C4-2B (cell line): ENCODE data around the gene MTHFS.

Experiments
- CTCF ChIP-seq: fragments of 450-650 bp; conservative IDR thresholded peaks from 2 replicates; pipeline ENCODE4 v1.5.1; 2017; ENCODE audit warnings: mild to moderate bottlenecking
- ZFX ChIP-seq: fragments of 450-650 bp; IDR thresholded peaks from 2 replicates; pipeline ENCODE4 v1.6.1; 2017

- TF ChIP-seq CTCF (no peak), ZFX (no peak)
These were observed 46.1 kb upstream of the MTHFS start for GRCh38 chr15:79942741-79943481.
